ENCODE data around the gene LBX1.

DNA sequence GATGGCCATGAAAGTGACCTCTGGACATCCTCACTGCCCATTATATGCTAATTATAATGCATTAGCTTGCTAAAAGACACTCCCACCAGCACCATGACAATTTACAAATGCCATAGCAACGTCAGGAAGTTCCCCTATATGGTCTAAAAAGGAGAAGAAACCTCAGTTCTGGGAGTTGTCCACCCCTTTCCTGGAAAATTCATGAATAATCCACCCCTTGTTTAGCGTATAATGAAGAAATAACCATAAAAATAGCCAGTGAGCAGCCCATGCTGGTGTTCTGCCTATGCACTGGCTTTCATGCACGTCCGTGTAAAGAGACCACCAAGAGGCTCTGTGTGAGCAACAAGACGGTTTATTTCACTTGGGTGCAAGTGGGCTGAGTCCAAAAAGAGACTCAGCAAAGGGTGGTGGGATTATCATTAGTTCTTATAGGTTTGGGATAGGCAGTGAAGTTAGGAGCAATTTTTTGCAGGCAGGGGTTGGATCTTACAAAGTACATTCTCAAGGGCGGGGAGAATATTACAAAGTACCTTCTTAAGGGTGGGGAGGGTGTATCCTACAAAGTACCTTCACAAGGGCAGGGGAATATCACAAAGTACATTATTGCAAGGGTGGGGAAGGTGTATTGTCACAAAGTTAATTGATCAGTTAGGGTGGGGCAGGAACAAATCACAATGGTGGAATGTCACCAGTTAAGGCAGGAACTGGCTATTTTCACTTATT lies 45.6 kb downstream of the LBX1 start:
- TF ChIP-seq ZFX (IDR thresholded peaks at IDR 0.05; ENCODE audit: borderline replicate concordance) (no peak), CTCF (IDR thresholded peaks at IDR 0.05) (no peak)
